GM23338 (cell line): ENCODE results near the gene MPRIP. TPM values are rescaled to one million over a fixed set of nuclear protein-coding genes. Genes with fewer than 3 reads are reported as not detected.

Experiments
- ATAC-seq: fragments of 200-7000 bp; cut with Tn5 transposase; 3 replicates; pipeline ENCODE4 v1.9.1; 2020
- DNase-seq: peaks from one replicate; pipeline ENCODE4 v3.0.0-alpha.2; 2015; ENCODE audit warnings: low spot score
- H2AFZ ChIP-seq: fragments of 200-600 bp; sonication (generic); 2 replicates; pipeline ENCODE4 v1.8.0; 2016; ENCODE audit warnings: antibody characterized with exemption, mild to moderate bottlenecking, moderate library complexity
- H3F3A ChIP-seq: fragments of 200-600 bp; sonication (generic); replicated peaks from 2 replicates; pipeline ENCODE4 v1.8.0; 2017; ENCODE audit warnings: antibody characterized with exemption, mixed run types, low read depth
- H3K27ac ChIP-seq: fragments of 200-600 bp; sonication (generic); 2 replicates; pipeline ENCODE4 v1.6.1; 2016; ENCODE audit warnings: low read depth
- H3K27me3 ChIP-seq: fragments of 200-600 bp; sonication (generic); 2 replicates; pipeline ENCODE4 v1.8.0; 2016; ENCODE audit warnings: mild to moderate bottlenecking, mixed run types, moderate library complexity; ENCODE audit not compliant: insufficient read depth
- H3K36me3 ChIP-seq: fragments of 200-600 bp; sonication (generic); 2 replicates; pipeline ENCODE4 v1.8.0; 2016; ENCODE audit warnings: mild to moderate bottlenecking; ENCODE audit not compliant: insufficient read depth
- H3K4me1 ChIP-seq: fragments of 200-600 bp; sonication (generic); 2 replicates; pipeline ENCODE4 v1.8.0; 2016; ENCODE audit warnings: mild to moderate bottlenecking, moderate library complexity; ENCODE audit not compliant: insufficient read depth
- H3K4me2 ChIP-seq: fragments of 200-600 bp; sonication (generic); 2 replicates; pipeline ENCODE4 v1.7.1; 2017; ENCODE audit warnings: mixed run types
- H3K4me3 ChIP-seq: fragments of 200-600 bp; sonication (generic); 2 replicates; pipeline ENCODE4 v1.6.1; 2016; ENCODE audit warnings: mixed run types
- H3K79me2 ChIP-seq: fragments of 200-600 bp; sonication (generic); replicated peaks from 2 replicates; pipeline ENCODE4 v1.8.0; 2017; ENCODE audit warnings: mild to moderate bottlenecking; ENCODE audit not compliant: insufficient read depth
- H3K9me2 ChIP-seq: fragments of 200-600 bp; sonication (generic); 2 replicates; pipeline ENCODE4 v1.8.0; 2017; ENCODE audit not compliant: insufficient read depth
- H4K20me1 ChIP-seq: fragments of 200-600 bp; sonication (generic); replicated peaks from 2 replicates; pipeline ENCODE4 v1.8.0; 2017; ENCODE audit warnings: mild to moderate bottlenecking; ENCODE audit not compliant: insufficient read depth
- H3K27ac Mint-ChIP-seq: 2 replicates; pipeline ENCODE4 v1.8.0; 2020; ENCODE audit warnings: inconsistent platforms, mild to moderate bottlenecking, moderate library complexity, mixed read lengths
- H3K27me3 Mint-ChIP-seq: 3 replicates; pipeline ENCODE4 v1.8.0; 2022; ENCODE audit warnings: low read depth, mild to moderate bottlenecking, moderate library complexity, mixed read lengths, inconsistent platforms; ENCODE audit not compliant: insufficient read depth, poor library complexity
- H3K36me3 Mint-ChIP-seq: 3 replicates; pipeline ENCODE4 v1.8.0; 2021; ENCODE audit warnings: low read depth, mild to moderate bottlenecking, inconsistent platforms, moderate library complexity, mixed read lengths
- H3K4me1 Mint-ChIP-seq: 3 replicates; pipeline ENCODE4 v1.8.0; 2020; ENCODE audit warnings: mild to moderate bottlenecking, inconsistent platforms, mixed read lengths
- H3K4me3 Mint-ChIP-seq: 3 replicates; pipeline ENCODE4 v1.8.0; 2021; ENCODE audit warnings: moderate library complexity, mild to moderate bottlenecking, inconsistent platforms, mixed read lengths
- H3K9me3 Mint-ChIP-seq: 3 replicates; pipeline ENCODE4 v1.8.0; 2020; ENCODE audit warnings: moderate library complexity, mild to moderate bottlenecking, inconsistent platforms, mixed read lengths
- CREB1 ChIP-seq: fragments of 250-450 bp; sonication (Bioruptor Pico); IDR thresholded peaks from 2 replicates; pipeline ENCODE4 v1.5.0; 2020; ENCODE audit warnings: low read depth, mild to moderate bottlenecking, moderate library complexity
- CTCF ChIP-seq, 2 experiments: fragments of 200-600 bp in 1 of 2; sonication (generic) in 1 of 2; conservative IDR thresholded peaks; 2 replicates each; pipeline versions ENCODE4 v1.5.1 to v1.6.1; 2016 to 2017; ENCODE audit warnings: antibody characterized with exemption in 2 of 2, low read depth in 2 of 2, mild to moderate bottlenecking in 2 of 2, moderate library complexity in 1 of 2
- EZH2 ChIP-seq: fragments of 200-600 bp; sonication (generic); IDR thresholded peaks from one replicate; pipeline ENCODE4 v1.8.0; 2017; ENCODE audit warnings: antibody characterized with exemption, mild to moderate bottlenecking, low read depth; ENCODE audit not compliant: unreplicated experiment
- EZH2phosphoT487 ChIP-seq: fragments of 200-600 bp; sonication (generic); IDR thresholded peaks from one replicate; pipeline ENCODE4 v1.8.1; 2018; ENCODE audit warnings: antibody characterized with exemption; ENCODE audit not compliant: unreplicated experiment
- JUNB ChIP-seq: IDR thresholded peaks from one replicate; pipeline ENCODE4 v1.6.1; 2016; ENCODE audit warnings: antibody characterized with exemption; ENCODE audit not compliant: unreplicated experiment
- NANOG ChIP-seq: IDR thresholded peaks from 2 replicates; pipeline ENCODE4 v1.6.1; 2016; ENCODE audit warnings: antibody characterized with exemption, borderline replicate concordance
- POLR2AphosphoS5 ChIP-seq: IDR thresholded peaks from 2 replicates; pipeline ENCODE4 v1.6.1; 2016; ENCODE audit warnings: antibody characterized with exemption, low read depth
- REST ChIP-seq: IDR thresholded peaks from one replicate; pipeline ENCODE4 v1.6.1; 2018; ENCODE audit warnings: antibody characterized with exemption; ENCODE audit not compliant: unreplicated experiment
- STAT1 ChIP-seq: IDR thresholded peaks from one replicate; pipeline ENCODE4 v1.6.1; 2016; ENCODE audit warnings: antibody characterized with exemption; ENCODE audit not compliant: unreplicated experiment
- ZNF114 ChIP-seq: fragments of 250-450 bp; sonication (Bioruptor Pico); IDR thresholded peaks from 2 replicates; pipeline ENCODE4 v1.5.0; 2020; ENCODE audit warnings: mild to moderate bottlenecking, moderate library complexity
- ZNF331 ChIP-seq: fragments of 250-450 bp; sonication (Bioruptor Pico); IDR thresholded peaks from 2 replicates; pipeline ENCODE4 v1.5.0; 2020; ENCODE audit warnings: low read depth, mild to moderate bottlenecking, moderate library complexity
- polyA plus RNA-seq: library from polyadenylated mRNA; unstranded; fragments of >200 nt; fragmentation: Nextera tagmentation; extraction: Ambion mirVana; gene quantifications from 2 replicates; pipeline ENCODE4 v1.2.1, GENCODE V29; 2016
- total RNA-seq: library from RNA; depleted of rRNA; stranded (reverse); fragments of >200 nt; shearing (Covaris generic); gene quantifications from 2 replicates; pipeline ENCODE4 v1.2.3, GENCODE V29; 2014
- TF ChIP-seq, protein P1 (sequence below): IDR thresholded peaks from 2 replicates; pipeline ENCODE4 v1.6.1; 2016; ENCODE audit warnings: antibody characterized with exemption
- TF ChIP-seq, protein P2 (sequence below): fragments of 250-450 bp; sonication (Bioruptor Pico); IDR thresholded peaks from 2 replicates; pipeline ENCODE4 v1.5.0; 2020; ENCODE audit warnings: mild to moderate bottlenecking, moderate library complexity

MPRIP gene
- total and polyA plus RNA-seq, 2 experiments from 2014 or later: 39.3 to 113 TPM

DNA sequence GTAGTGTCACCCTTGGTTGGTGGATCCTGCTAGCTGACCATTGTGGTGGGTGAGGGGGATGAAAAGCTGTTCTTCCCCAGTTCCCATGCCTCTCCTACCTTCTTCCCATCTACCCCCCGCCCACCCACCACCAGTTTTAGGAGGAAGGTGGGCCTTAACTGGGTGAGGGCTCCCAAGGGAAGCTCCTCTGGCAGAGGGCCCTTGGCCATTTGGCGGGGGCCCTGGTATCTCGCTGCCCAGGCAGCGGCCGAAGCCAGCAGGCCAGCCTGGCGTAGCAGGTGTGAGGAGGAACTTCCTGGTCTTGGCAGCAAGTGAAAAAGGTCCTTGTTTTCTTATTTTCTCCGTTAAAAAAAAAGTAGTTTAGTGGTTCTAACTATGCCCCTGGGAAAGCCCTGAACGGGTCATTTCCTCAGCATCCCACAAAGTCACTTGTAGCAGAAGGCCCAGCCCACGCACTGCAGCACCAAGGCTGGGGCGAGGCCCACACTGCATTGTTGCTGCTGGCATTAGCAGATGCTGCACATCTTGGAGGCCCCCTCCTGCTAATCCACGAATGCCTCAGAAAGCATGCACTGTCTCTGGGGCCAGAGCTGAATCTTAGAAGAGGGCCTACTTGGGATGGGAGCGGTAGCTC is 72.5 kb downstream of the MPRIP start:
- Histone ChIP-seq H4K20me1 (peaks cover 27% of the 10 kb centered on the region; the same call in 1 of the 2 replicates), H3K4me2 (no peak overlapping the region), H3K4me3 (no peak overlapping the region), H3F3A (no peaks in the 10 kb centered on the region), H3K27ac (no peak overlapping the region), H3K9me2 (no peaks in the 10 kb centered on the region), H3K79me2 (peaks cover 50% of the 10 kb centered on the region), H3K36me3 (no peaks in the 10 kb centered on the region), H2AFZ (no peak overlapping the region), H3K4me1 (no peaks in the 10 kb centered on the region), H3K27me3 (no peaks in the 10 kb centered on the region)
- no peak overlapping the region for H3K27ac Mint-ChIP-seq
- H3K27me3 Mint-ChIP-seq: no peaks in the 10 kb centered on the region
- H3K36me3 Mint-ChIP-seq: no peaks in the 10 kb centered on the region
- H3K4me3 Mint-ChIP-seq: no peak overlapping the region
- peaks cover 6% of the 10 kb centered on the region; the same call in 1 of the 3 replicates for H3K4me1 Mint-ChIP-seq
- no peaks in the 10 kb centered on the region for H3K9me3 Mint-ChIP-seq
- ATAC-seq (no peak), DNase-seq (no peak)
- TF ChIP-seq REST (no peak), EZH2 (no peak), ZNF331 (no peak), ZNF114 (no peak), JUNB (no peak), POLR2AphosphoS5 (no peak), CREB1 (CRISPR knock-in tag) (no peak), NANOG (no peak), EZH2phosphoT487 (no peak), CTCF (conservative IDR thresholded peaks at IDR 0.05; ENCODE audit: low read depth in 2 of 2) (no peak), STAT1 (no peak)
- TF ChIP-seq, protein P1, sequence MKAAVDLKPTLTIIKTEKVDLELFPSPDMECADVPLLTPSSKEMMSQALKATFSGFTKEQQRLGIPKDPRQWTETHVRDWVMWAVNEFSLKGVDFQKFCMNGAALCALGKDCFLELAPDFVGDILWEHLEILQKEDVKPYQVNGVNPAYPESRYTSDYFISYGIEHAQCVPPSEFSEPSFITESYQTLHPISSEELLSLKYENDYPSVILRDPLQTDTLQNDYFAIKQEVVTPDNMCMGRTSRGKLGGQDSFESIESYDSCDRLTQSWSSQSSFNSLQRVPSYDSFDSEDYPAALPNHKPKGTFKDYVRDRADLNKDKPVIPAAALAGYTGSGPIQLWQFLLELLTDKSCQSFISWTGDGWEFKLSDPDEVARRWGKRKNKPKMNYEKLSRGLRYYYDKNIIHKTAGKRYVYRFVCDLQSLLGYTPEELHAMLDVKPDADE: no peak
- TF ChIP-seq, protein P2, sequence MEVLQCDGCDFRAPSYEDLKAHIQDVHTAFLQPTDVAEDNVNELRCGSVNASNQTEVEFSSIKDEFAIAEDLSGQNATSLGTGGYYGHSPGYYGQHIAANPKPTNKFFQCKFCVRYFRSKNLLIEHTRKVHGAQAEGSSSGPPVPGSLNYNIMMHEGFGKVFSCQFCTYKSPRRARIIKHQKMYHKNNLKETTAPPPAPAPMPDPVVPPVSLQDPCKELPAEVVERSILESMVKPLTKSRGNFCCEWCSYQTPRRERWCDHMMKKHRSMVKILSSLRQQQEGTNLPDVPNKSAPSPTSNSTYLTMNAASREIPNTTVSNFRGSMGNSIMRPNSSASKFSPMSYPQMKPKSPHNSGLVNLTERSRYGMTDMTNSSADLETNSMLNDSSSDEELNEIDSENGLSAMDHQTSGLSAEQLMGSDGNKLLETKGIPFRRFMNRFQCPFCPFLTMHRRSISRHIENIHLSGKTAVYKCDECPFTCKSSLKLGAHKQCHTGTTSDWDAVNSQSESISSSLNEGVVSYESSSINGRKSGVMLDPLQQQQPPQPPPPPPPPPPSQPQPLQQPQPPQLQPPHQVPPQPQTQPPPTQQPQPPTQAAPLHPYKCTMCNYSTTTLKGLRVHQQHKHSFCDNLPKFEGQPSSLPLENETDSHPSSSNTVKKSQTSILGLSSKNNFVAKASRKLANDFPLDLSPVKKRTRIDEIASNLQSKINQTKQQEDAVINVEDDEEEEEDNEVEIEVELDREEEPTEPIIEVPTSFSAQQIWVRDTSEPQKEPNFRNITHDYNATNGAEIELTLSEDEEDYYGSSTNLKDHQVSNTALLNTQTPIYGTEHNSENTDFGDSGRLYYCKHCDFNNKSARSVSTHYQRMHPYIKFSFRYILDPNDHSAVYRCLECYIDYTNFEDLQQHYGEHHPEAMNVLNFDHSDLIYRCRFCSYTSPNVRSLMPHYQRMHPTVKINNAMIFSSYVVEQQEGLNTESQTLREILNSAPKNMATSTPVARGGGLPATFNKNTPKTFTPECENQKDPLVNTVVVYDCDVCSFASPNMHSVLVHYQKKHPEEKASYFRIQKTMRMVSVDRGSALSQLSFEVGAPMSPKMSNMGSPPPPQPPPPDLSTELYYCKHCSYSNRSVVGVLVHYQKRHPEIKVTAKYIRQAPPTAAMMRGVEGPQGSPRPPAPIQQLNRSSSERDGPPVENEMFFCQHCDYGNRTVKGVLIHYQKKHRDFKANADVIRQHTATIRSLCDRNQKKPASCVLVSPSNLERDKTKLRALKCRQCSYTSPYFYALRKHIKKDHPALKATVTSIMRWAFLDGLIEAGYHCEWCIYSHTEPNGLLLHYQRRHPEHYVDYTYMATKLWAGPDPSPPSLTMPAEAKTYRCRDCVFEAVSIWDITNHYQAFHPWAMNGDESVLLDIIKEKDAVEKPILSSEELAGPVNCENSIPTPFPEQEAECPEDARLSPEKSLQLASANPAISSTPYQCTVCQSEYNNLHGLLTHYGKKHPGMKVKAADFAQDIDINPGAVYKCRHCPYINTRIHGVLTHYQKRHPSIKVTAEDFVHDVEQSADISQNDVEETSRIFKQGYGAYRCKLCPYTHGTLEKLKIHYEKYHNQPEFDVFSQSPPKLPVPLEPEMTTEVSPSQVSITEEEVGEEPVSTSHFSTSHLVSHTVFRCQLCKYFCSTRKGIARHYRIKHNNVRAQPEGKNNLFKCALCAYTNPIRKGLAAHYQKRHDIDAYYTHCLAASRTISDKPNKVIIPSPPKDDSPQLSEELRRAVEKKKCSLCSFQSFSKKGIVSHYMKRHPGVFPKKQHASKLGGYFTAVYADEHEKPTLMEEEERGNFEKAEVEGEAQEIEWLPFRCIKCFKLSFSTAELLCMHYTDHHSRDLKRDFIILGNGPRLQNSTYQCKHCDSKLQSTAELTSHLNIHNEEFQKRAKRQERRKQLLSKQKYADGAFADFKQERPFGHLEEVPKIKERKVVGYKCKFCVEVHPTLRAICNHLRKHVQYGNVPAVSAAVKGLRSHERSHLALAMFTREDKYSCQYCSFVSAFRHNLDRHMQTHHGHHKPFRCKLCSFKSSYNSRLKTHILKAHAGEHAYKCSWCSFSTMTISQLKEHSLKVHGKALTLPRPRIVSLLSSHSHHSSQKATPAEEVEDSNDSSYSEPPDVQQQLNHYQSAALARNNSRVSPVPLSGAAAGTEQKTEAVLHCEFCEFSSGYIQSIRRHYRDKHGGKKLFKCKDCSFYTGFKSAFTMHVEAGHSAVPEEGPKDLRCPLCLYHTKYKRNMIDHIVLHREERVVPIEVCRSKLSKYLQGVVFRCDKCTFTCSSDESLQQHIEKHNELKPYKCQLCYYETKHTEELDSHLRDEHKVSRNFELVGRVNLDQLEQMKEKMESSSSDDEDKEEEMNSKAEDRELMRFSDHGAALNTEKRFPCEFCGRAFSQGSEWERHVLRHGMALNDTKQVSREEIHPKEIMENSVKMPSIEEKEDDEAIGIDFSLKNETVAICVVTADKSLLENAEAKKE (CRISPR knock-in tag): no peak
